GM21528 (cell line): Measurements from ENCODE around the gene RFX2.
"Not testable (repeated sequence)": the region's sequence is repeated elsewhere in the genome, so short reads cannot be mapped to it uniquely, and the experiment has no call there.

Experiments used
- ATAC-seq: cut with Tn5 transposase; IDR thresholded peaks from one replicate; pipeline ENCODE4 v1.9.1; 2021; ENCODE audit warnings: mild to moderate bottlenecking, moderate library complexity; ENCODE audit not compliant: unreplicated experiment, low FRiP score

Gene RFX2

GRCh38 chr19:6042776-6043726 lies 67.2 kb downstream of the RFX2 start:
- no peak for ATAC-seq

- no peak for ATAC-seq
Measured at GRCh38 chr19:6041991-6042481, 68.3 kb downstream of the RFX2 start.

DNA sequence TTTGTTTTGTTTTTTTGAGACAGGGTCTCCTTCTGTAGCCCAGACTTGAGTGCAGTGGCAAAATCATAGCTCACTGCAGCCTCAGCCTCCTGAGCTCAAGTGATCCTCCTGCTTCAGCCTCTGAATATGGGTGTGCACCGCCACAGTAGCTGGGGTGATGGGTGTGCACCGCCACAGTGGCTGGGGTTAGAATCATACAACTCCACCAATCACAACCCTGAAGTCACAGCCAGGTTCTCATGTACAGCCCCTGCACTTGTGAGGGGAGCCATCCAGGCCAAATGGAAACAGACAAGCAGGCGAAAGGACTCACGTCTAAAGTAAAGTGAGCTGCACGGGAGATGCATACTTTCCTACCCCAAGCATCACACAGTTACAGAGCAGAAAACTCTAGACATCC lies 69.2 kb downstream of the RFX2 start:
- ATAC-seq: no peak

GRCh38 chr19:6039566-6040225 lies 70.6 kb downstream of the RFX2 start:
- ATAC-seq: no peak

GRCh38 chr19:6038634-6039405 lies 71.5 kb downstream of the RFX2 start:
- ATAC-seq: no peak

- ATAC-seq: no peak
Measured at GRCh38 chr19:6035026-6035425, 75.3 kb downstream of the RFX2 start.

- ATAC-seq: no peak
Measured at GRCh38 chr19:6034512-6034911, 75.8 kb downstream of the RFX2 start.

DNA sequence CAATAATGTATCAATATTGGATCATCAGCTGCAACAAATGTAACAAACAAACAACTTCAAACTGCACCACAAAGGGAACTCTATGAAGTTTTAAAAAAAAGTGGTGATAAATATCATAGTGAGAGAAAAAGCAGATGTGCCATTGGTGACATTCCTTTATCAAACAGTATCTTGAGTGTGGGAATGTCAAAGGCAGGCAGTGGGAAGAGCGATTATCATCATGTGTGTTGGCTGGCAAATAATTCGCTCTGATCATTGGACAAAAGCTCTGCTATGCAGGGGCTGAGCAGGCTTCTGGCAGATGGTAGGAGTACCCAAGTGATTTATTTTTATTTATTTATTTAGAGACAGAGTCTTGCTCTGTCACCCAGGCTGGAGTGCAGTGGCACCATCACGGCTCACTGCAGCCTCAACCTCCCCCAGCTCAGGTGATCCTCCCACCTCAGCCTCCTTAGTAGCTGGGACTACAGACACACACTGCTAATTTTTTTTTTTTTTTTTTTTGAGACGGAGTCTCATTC lies 76.5 kb downstream of the RFX2 start:
- no peak for ATAC-seq

GRCh38 chr19:6032827-6033226 lies 77.5 kb downstream of the RFX2 start:
- ATAC-seq: no peak

- no peak for ATAC-seq
Measured at GRCh38 chr19:6032381-6032780, 77.9 kb downstream of the RFX2 start.

GRCh38 chr19:6030214-6030507 lies 80.1 kb downstream of the RFX2 start:
- ATAC-seq: no peak

- no peak for ATAC-seq
Measured at GRCh38 chr19:6026390-6027227, 83.7 kb downstream of the RFX2 start.

- not testable (repeated sequence) for ATAC-seq
Measured at GRCh38 chr19:6024756-6025155, 85.5 kb downstream of the RFX2 start.

DNA sequence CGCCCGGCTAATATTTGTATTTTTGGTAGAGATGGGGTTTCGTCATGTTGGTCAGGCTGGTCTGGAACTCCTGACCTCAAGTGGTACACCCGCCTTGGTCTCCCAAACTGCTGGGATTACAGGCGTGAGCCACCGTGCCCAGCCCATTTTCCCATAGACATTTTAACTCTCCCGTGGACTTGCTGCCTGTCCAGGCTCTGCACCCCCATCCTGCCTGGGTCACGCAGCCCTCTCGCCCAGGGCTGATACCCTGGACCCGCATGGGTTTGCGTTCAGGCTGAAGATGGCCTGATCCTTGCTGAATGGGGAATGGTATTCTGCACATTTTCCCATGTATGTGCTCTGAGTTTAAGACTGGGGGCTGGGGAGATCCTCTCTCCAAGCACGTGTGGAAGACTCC lies 86.4 kb downstream of the RFX2 start:
- no peak for ATAC-seq

GRCh38 chr19:6023085-6023682 lies 87.1 kb downstream of the RFX2 start:
- no peak for ATAC-seq

GRCh38 chr19:6022570-6023064 lies 87.7 kb downstream of the RFX2 start:
- no peak for ATAC-seq

DNA sequence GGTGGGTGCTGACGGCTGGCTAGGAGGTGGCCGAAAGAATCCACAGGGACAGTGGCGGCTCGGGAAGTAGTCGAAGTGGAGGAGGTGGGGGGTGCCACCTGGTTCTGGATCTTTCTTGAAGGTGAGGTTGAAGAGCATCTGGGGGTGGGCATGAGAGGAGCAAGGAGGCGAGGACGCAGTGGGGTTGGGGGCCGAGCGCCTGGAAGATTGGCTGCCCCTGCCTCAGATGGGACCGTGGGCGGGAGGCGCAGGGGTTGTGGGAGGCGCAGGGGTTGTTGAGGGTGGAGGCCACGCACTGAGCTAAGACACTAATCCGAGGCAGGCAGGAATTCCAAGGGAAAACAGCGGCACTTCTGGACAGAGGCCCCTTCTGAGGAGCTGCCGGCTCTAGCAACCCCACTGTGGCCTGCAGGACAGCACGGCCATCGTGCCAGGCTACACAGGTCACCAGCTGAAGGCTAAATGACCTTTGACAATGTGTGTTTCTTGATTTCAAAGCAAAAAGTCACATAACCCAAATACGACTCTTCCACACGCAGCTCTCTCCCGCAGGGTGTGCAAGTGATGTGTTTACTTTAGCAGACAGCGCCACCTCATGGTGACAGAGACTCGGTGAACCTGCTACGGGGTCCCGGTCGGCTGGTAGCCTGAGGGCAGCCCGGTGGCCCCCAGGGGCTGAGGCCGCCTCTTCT lies 88.3 kb downstream of the RFX2 start:
- ATAC-seq: no peak

- no peak for ATAC-seq
Measured at GRCh38 chr19:6020972-6021805, 89.1 kb downstream of the RFX2 start.
